NCI-H2029 treated with DMSO at 0.1 percent for 48 hours (cell line): Measurements from ENCODE around the gene ZMIZ1.
A peak's percentile ranks its signal among the peaks of the same experiment; 100 is the strongest.

Experiments
- DNase-seq: peaks from one replicate; lab custom pipeline; 2025; lab: John Stamatoyannopoulos, UW

ZMIZ1 gene

GRCh38 chr10:79345241-79346011 is 276.7 kb downstream of the ZMIZ1 start:
- DNase-seq: no peak

- DNase-seq: no peak
Observed at GRCh38 chr10:79346012-79346340, 277.2 kb downstream of the ZMIZ1 start.

- no peak for DNase-seq
Observed at GRCh38 chr10:79346388-79347225, 277.8 kb downstream of the ZMIZ1 start.

- DNase-seq: peak; percentile 4
Observed at GRCh38 chr10:79347226-79347893, 278.6 kb downstream of the ZMIZ1 start, which contains the start of gene PPIF. Gene PPIF (plus strand): TSS chr10:79347469. CDS start chr10:79347549, 80 bp downstream.

- no peak for DNase-seq
Observed at GRCh38 chr10:79347894-79348639, 279.3 kb downstream of the ZMIZ1 start.

GRCh38 chr10:79348640-79348988 is 279.8 kb downstream of the ZMIZ1 start:
- DNase-seq: no peak

GRCh38 chr10:79349072-79349491 is 280.3 kb downstream of the ZMIZ1 start:
- DNase-seq: no peak

GRCh38 chr10:79349766-79350406 is 281.1 kb downstream of the ZMIZ1 start:
- DNase-seq: no peak

GRCh38 chr10:79350407-79351154 is 281.8 kb downstream of the ZMIZ1 start:
- no peak for DNase-seq

- DNase-seq: no peak
Observed at GRCh38 chr10:79351332-79351731, 282.6 kb downstream of the ZMIZ1 start.

- DNase-seq: no peak
Observed at GRCh38 chr10:79352035-79352877, 283.5 kb downstream of the ZMIZ1 start.

GRCh38 chr10:79353000-79353406 is 284.2 kb downstream of the ZMIZ1 start:
- DNase-seq: no peak

GRCh38 chr10:79353726-79354125 is 285.0 kb downstream of the ZMIZ1 start:
- DNase-seq: no peak

GRCh38 chr10:79354141-79354540 is 285.4 kb downstream of the ZMIZ1 start:
- DNase-seq: no peak

GRCh38 chr10:79354615-79355014 is 285.8 kb downstream of the ZMIZ1 start:
- no peak for DNase-seq

- no peak for DNase-seq
Observed at GRCh38 chr10:79355420-79356017, 286.8 kb downstream of the ZMIZ1 start.

GRCh38 chr10:79356104-79356503 is 287.3 kb downstream of the ZMIZ1 start:
- no peak for DNase-seq

- no peak for DNase-seq
Observed at GRCh38 chr10:79357180-79357579, 288.4 kb downstream of the ZMIZ1 start.

- DNase-seq: no peak
Observed at GRCh38 chr10:79358811-79359210, 290.0 kb downstream of the ZMIZ1 start.
